ENCODE measurements around the gene SLC9A9. TPM values are rescaled to one million over a fixed set of nuclear protein-coding genes. Genes with fewer than 3 reads are reported as not detected.

The SLC9A9 gene
- total RNA-seq, 2 donors from 2014 or later: 1.3 to 3.7 TPM

DNA sequence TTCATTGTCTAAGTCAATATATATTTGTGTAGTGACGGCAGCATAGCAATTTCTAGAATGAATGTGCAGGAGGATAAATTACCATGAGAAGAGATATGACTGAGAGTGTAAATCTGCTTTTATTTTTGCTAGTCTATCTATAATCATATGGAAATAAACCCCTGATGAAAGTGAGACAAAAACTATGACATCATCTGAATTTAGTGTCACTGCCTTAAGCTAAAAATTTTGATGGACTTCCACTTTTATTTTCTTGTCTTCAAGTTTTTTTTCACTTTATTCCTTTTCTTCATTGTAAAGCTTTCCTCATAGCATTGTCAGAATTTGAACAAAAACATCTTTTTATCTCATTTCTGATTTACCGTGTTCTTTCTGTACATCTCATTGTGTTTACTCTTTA is 486.7 kb downstream of the SLC9A9 start:
- H3K9me3 Mint-ChIP-seq: no peaks in the 10 kb centered on the region
- H3K4me1 Mint-ChIP-seq: no peaks in the 10 kb centered on the region
- no peak overlapping the region for H3K4me3 ChIP-seq (ENCODE audit: low read length)
- TF ChIP-seq, protein P1, sequence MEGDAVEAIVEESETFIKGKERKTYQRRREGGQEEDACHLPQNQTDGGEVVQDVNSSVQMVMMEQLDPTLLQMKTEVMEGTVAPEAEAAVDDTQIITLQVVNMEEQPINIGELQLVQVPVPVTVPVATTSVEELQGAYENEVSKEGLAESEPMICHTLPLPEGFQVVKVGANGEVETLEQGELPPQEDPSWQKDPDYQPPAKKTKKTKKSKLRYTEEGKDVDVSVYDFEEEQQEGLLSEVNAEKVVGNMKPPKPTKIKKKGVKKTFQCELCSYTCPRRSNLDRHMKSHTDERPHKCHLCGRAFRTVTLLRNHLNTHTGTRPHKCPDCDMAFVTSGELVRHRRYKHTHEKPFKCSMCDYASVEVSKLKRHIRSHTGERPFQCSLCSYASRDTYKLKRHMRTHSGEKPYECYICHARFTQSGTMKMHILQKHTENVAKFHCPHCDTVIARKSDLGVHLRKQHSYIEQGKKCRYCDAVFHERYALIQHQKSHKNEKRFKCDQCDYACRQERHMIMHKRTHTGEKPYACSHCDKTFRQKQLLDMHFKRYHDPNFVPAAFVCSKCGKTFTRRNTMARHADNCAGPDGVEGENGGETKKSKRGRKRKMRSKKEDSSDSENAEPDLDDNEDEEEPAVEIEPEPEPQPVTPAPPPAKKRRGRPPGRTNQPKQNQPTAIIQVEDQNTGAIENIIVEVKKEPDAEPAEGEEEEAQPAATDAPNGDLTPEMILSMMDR (conservative IDR thresholded peaks at IDR 0.05): no peak
- no peaks in the 10 kb centered on the region for H3K36me3 Mint-ChIP-seq (ENCODE audit: low read depth)
- H3K4me1 ChIP-seq (ENCODE audit: control insufficient read depth, insufficient read depth, low read length): no peaks in the 10 kb centered on the region
- H3K36me3 ChIP-seq (ENCODE audit: control insufficient read depth, insufficient read depth, low read length): no peaks in the 10 kb centered on the region
- peaks cover 14% of the 10 kb centered on the region for H3K9me3 ChIP-seq (ENCODE audit: control insufficient read depth, low read length)
- H3K27ac ChIP-seq (ENCODE audit: low read depth, low read length): no peak overlapping the region
- DNase-seq: no peak
- H3K4me3 Mint-ChIP-seq: no peak overlapping the region
- peaks cover 88% of the 10 kb centered on the region for H3K27me3 Mint-ChIP-seq (ENCODE audit: insufficient read depth)
- no peak overlapping the region for H3K27ac Mint-ChIP-seq
- H3K27me3 ChIP-seq (ENCODE audit: control insufficient read depth, insufficient read depth, low read length, poor library complexity, severe bottlenecking): peaks cover 93% of the 10 kb centered on the region
- WGBS, 2 experiments (ENCODE audit: insufficient coverage in 1 of 2, insufficient read length in 1 of 2): 93 to 100% methylated on average over 1 to 2 of the region's 2 CpGs
- no peak overlapping the region for H3K9ac ChIP-seq (ENCODE audit: extremely low read depth, low read length, poor library complexity, severe bottlenecking)

DNA sequence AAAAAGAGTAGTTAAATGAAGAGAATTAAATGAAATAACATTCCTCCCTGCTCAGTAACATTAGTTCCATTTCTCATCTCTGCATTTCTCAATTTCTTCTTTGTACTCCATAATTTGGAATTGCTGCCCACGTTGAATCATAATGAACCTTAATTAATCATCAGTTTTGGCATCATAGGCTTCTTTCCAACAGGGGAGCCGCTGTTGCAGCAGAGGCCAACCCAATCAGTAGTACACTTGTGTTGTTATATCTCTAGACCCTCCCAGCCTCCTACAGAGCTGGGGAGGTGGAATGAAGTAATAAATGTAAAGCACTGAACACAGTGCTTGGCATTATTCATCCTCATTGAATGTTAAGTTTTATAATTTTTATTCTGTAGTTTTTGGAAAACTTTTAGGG is 488.0 kb downstream of the SLC9A9 start:
- peaks cover 93% of the 10 kb centered on the region for H3K27me3 ChIP-seq (ENCODE audit: control insufficient read depth, insufficient read depth, low read length, poor library complexity, severe bottlenecking)
- no peak overlapping the region for H3K4me3 ChIP-seq (ENCODE audit: low read length)
- no peaks in the 10 kb centered on the region for H3K36me3 ChIP-seq (ENCODE audit: control insufficient read depth, insufficient read depth, low read length)
- peaks cover 14% of the 10 kb centered on the region for H3K9me3 ChIP-seq (ENCODE audit: control insufficient read depth, low read length)
- H3K9ac ChIP-seq (ENCODE audit: extremely low read depth, low read length, poor library complexity, severe bottlenecking): no peak overlapping the region
- 95 to 100% methylated on average over 1 to 2 of the region's 2 CpGs for WGBS, 2 experiments (ENCODE audit: insufficient coverage in 1 of 2, insufficient read length in 1 of 2)
- H3K27me3 Mint-ChIP-seq (ENCODE audit: insufficient read depth): peaks cover 89% of the 10 kb centered on the region
- H3K4me1 ChIP-seq (ENCODE audit: control insufficient read depth, insufficient read depth, low read length): no peaks in the 10 kb centered on the region
- no peak for DNase-seq
- H3K4me1 Mint-ChIP-seq: no peaks in the 10 kb centered on the region
- TF ChIP-seq, protein P1 (conservative IDR thresholded peaks at IDR 0.05): no peak
- no peak overlapping the region for H3K27ac Mint-ChIP-seq
- no peak overlapping the region for H3K27ac ChIP-seq (ENCODE audit: low read depth, low read length)
- H3K9me3 Mint-ChIP-seq: no peaks in the 10 kb centered on the region
- H3K36me3 Mint-ChIP-seq (ENCODE audit: low read depth): no peaks in the 10 kb centered on the region
- no peak overlapping the region for H3K4me3 Mint-ChIP-seq

DNA sequence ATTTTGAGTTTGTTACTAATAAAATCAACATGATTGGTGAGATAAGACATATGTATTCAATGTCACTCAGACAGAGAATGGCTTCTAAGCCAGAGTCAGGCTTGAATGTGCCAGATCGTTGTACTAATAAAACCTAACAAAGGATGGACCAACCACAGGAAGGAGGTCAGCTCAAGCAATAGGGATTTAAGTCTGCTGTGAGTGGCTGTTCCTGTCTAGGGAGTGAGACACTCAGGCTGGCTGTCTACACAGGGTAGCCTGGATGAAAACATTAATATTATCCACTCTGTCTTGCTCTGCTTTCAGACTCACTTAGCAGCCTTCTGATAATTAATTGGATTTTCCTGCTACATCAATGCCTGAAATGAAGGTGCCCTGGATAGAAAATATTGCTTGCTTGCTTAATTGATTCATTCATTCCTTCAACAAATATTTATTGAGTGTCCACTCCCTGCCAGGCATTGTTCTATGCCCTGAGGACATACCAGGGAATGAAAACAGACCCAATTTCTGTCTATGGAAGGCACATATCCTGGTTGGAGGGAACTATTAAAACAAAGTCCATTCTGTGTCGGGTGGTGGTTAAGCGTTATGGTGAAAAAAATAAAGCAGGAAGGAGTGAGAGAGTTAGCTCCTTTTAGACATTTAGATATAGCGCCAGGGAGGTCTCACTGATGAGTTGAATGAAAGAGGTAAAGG is 489.3 kb downstream of the SLC9A9 start:
- no peak overlapping the region for H3K4me3 ChIP-seq (ENCODE audit: low read length)
- Mint-ChIP-seq H3K36me3 (ENCODE audit: low read depth) (no peaks in the 10 kb centered on the region), H3K27me3 (ENCODE audit: insufficient read depth) (peaks cover 90% of the 10 kb centered on the region), H3K4me3 (no peak overlapping the region), H3K4me1 (no peaks in the 10 kb centered on the region), H3K9me3 (no peaks in the 10 kb centered on the region), H3K27ac (no peak overlapping the region)
- TF ChIP-seq, protein P1 (conservative IDR thresholded peaks at IDR 0.05): no peak
- DNase-seq: no peak
- H3K4me1 ChIP-seq (ENCODE audit: control insufficient read depth, insufficient read depth, low read length): no peaks in the 10 kb centered on the region
- H3K27ac ChIP-seq (ENCODE audit: low read depth, low read length): no peak overlapping the region
- peaks cover 14% of the 10 kb centered on the region for H3K9me3 ChIP-seq (ENCODE audit: control insufficient read depth, low read length)
- no peak overlapping the region for H3K9ac ChIP-seq (ENCODE audit: extremely low read depth, low read length, poor library complexity, severe bottlenecking)
- 95 to 100% methylated on average over 4 of the region's 4 CpGs for WGBS, 2 experiments (ENCODE audit: insufficient coverage in 1 of 2, insufficient read length in 1 of 2)
- H3K36me3 ChIP-seq (ENCODE audit: control insufficient read depth, insufficient read depth, low read length): no peaks in the 10 kb centered on the region
- peaks cover 95% of the 10 kb centered on the region for H3K27me3 ChIP-seq (ENCODE audit: control insufficient read depth, insufficient read depth, low read length, poor library complexity, severe bottlenecking)
